ENCODE data around the gene PSMF1. TPM values are rescaled to one million over a fixed set of nuclear protein-coding genes. Genes with fewer than 3 reads are reported as not detected.

Gene PSMF1, protein sequence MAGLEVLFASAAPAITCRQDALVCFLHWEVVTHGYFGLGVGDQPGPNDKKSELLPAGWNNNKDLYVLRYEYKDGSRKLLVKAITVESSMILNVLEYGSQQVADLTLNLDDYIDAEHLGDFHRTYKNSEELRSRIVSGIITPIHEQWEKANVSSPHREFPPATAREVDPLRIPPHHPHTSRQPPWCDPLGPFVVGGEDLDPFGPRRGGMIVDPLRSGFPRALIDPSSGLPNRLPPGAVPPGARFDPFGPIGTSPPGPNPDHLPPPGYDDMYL
- total RNA-seq = 138 and 231 TPM in 2 replicates

DNA sequence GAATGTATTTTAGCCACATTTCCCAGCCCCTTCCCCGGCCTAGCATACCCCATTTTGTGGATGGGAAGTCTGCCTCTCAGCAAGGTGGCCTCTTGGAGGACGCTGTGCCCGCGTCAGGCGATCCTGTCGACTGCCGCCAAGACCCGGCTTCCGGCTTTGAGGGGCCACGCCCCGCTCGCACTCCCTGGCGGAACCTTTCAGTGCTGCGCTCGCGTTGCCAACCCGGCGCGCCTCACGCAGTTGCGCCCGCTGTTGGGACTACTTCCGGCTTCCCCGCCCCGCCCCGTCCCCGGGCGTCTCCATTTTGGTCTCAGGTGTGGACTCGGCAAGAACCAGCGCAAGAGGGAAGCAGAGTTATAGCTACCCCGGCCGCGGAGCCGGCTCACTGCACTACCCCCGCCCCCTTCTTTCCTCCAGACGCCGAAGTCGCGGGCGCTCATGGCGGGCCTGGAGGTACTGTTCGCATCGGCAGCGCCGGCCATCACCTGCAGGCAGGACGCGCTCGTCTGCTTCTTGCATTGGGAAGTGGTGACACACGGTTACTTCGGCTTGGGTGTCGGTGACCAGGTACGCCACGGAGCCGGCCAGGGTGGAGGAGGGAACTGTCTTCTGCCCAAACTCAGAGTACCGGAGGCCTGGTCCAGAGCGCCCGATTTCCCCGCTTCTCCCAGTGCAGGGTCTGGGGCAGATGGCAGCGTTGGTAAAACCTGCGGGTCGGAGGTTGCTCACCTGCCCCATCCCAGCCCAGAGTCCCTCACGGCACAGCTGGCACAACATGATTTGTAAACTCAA lies at the start of gene PSMF1:
PSMF1 (plus strand) TSS at position 267 of the 792 bp plus-strand sequence; CDS start at position 439, 172 bp downstream.

DNA sequence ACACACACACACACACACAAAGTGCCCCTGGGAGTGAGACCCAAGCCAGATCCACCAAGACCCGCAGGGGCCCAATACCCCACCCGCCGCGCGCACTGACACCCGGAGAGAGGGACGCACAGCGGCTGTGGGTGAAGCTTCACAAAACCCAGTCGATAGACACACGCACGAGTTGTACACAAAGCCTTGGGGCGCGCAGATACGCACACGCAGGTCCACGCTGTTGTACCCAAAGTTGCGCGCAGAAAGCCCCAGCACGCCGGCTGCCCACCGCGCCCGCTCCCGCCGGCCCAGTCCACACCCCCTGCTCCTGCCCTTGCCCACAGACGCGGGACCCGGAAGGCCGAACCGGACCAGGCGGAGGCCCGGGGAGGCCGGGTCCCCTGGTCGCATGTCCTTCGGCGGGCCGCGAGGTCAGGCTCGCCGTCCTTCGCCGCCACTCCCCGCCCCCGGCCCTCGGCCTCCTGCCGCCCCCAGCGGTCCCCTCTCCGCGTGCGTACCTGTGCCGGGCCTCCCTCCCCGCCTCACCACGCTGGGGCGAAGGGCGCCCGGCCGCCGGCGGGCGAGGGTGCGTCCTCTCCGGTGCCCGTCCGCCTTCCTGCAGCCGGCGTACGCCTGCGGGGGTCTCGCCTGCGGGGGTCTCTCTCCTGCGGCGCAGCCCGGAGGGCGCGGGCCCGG lies 66.4 kb downstream of the PSMF1 start, which contains the start of gene TMEM74B:
TMEM74B (minus strand) TSS at position 344 of the 678 bp plus-strand sequence. CDS start 1,180 bp downstream, outside the sequence.

DNA sequence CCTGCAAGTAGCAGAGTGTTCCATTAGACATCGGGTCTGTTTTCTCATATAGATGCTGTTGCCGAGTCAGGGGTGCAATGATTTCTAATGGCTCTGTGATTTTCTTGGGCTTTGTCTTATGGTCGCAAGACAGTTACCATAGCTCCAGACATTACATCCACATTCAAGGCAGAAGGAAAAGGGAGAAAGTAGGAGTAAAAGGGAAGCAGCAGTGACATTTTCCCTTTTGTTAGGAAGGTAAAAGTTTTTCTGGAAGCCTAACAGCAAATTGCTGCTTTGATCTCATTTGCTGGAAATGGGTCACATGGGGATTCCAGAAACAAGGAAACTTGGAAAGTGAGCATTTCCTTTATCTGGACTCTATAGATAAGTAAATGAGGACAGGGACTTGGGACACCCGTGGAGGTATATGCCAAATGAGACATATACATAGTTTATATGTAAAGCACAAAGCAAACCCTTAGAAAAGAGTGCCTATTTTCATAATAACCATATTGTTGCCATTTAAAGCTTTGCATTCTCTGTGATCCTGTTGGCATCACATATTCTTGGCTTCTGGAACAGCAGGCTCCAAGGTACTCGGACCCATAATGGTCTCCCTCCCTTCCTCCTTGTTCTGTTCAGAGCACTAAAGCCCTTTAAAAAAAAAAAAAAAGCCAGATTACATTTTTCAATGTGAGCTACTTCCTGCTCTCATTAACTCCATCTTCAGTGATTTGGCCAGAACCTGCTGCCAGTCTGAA lies 84.5 kb downstream of the PSMF1 start, which contains the start of gene C20orf202:
C20orf202 (plus strand) TSS at position 693 of the 743 bp plus-strand sequence. CDS start 132 bp downstream, outside the sequence.

Other genes with a start within 250 kb of the PSMF1 start
- gene ANGPT4, start 202.3 kb upstream of the PSMF1 start, total RNA-seq = under 0.01 TPM in 1 of 2 replicates, not detected in the other
- 0.17 TPM in 1 of 2 replicates, not detected in the other for gene RSPO4, start 116.3 kb upstream of the PSMF1 start, total RNA-seq
- gene TMEM74B, start 66.4 kb downstream of the PSMF1 start, total RNA-seq = not detected in 2 replicates
- not detected in 2 replicates for gene C20orf202, start 84.9 kb downstream of the PSMF1 start, total RNA-seq
- not detected in 2 replicates for gene RAD21L1, start 107.4 kb downstream of the PSMF1 start, total RNA-seq
- 6.4 and 6.7 TPM in 2 replicates for gene SNPH, start 147.7 kb downstream of the PSMF1 start, total RNA-seq
- 0.74 and 0.84 TPM in 2 replicates for gene SDCBP2, start 210.5 kb downstream of the PSMF1 start, total RNA-seq

All from bronchus fibroblast of lung (primary cell).